GM19438 (cell line): ENCODE measurements around the gene NCKAP5.
A peak's percentile ranks its signal among the peaks of the same experiment; 100 is the strongest.

Source experiments
- ATAC-seq: cut with Tn5 transposase; IDR thresholded peaks from one replicate; pipeline ENCODE4 v1.9.1; 2021; ENCODE audit warnings: low read depth; ENCODE audit not compliant: unreplicated experiment

Gene NCKAP5

DNA sequence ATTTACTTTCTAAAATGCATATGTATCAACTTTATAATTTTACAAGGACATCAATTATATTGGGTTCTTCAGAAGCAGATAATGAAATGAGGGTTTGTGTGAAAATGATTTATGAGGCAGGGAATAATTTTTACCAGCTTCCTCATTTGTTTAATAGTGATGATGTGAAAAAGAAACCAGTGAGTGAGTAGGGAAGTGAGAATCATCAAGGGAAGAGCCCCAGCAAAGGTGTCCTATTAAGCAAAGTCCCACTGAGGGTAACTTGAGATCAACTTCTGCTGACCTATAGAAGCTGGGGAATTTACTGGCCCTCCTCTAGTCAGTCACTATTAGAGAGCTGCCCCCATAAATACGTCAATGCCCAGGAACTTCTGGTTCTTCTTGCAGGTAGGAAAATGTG is 631.5 kb downstream of the NCKAP5 start:
- ATAC-seq = peak; percentile 78

GRCh38 chr2:132936261-132936660 is 632.0 kb downstream of the NCKAP5 start:
- no peak for ATAC-seq

- no peak for ATAC-seq
These were observed 638.5 kb downstream of the NCKAP5 start for GRCh38 chr2:132929786-132930185.

DNA sequence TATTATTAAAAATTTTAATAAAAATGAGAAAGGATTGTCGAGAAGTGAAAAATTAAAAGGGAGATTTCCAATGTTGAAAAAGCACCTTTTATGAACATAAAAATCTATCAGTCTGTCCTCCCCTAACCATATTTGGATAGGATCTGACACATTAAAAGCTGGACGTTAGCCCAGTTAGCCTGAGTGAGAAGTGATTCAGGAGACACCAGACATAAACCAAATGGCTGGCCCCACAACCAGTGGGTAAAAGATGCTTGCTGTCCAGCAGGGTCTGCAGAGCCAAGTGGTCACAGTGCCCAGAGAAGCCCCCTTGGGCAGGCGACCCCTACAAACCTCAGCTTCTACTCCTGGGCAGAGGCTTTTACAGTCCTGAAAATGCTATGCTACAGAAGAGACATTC is 644.5 kb downstream of the NCKAP5 start:
- no peak for ATAC-seq

DNA sequence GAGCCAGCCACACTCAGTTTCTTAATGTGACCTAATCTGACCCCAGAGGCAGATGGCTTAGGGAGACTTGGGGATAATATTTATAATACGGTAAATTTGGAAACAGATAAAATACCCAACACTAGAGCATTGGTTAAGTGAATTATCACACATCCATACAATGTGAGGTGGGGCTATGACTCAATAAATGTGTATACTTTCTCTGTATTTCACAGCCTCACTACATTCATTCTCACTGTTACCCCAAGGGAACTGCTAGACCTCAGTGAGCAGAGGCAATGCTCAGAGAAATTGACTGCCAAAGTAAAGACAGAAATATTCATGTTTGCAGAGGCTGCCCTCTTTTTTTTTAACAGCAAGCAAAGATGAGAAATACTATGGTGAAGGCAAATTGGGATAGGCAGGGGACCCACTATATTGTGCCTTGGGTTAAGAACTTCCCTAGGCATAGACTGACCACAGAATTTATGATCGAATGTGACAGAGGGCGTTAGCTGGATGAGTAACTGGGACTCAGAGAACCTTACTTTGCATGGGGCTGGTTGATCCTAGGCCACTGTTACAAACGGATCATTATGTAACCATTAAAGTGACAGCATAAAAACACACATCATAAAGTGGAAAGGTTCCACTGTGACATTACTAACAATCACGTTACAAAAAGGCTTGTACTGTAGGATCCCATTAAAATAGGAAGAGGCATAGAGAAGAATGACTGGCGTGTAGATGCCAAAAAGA is 652.3 kb downstream of the NCKAP5 start:
- ATAC-seq = no peak

- no peak for ATAC-seq
These were observed 656.2 kb downstream of the NCKAP5 start for GRCh38 chr2:132911726-132912724.

DNA sequence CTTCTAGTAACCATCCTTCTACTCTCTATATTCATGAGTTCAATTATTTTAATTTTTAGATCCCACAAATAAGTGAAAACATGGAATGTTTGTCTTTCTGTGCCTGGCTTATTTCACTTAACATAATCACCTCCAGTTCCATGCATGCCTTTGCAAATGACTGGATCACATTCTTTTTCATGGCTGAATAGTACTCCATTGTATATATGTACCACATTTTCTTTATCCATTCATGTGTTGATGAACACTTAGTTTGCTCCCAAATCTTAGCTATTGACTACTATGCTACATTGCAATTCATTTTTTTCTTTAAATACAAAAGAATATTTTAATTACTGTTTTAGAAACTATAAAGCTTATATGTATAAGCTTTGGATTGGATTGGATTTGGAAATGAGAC is 657.8 kb downstream of the NCKAP5 start:
- no peak for ATAC-seq

- ATAC-seq = no peak
These were observed 658.8 kb downstream of the NCKAP5 start for GRCh38 chr2:132909427-132909826.

DNA sequence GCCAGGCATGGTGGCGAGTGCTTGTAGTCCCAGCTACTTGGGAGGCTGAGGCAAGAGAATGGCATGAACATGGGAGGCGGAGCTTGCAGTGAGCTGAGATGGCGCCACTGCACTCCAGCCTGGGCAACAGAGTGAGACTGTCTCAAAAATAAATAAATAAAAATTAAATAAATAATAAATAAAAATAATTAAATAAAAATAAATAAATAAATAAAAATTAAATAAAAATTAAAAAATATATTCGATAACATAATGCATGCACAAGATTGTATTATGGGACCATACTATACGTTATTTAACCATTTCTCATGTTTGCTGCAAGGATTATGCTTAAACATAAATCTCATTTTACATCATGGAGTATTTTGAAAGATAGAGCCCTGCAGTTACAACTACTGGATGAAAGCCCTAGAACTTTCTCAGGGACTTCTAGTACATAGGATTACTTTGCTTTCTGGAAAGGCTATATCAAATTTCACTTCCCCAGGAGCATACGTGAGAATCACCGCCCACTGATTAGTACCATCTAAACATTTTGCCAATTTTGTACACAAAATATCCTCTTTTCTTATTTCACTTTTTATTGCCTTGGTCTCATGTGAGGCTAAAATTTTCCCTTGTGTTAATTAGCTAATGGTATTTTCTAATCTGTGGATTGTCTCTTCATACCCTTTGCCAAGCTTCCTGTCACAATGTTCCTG is 664.0 kb downstream of the NCKAP5 start:
- ATAC-seq = no peak

GRCh38 chr2:132902626-132903025 is 665.6 kb downstream of the NCKAP5 start:
- ATAC-seq = no peak

- ATAC-seq = no peak
These were observed 666.6 kb downstream of the NCKAP5 start for GRCh38 chr2:132901661-132902060.

DNA sequence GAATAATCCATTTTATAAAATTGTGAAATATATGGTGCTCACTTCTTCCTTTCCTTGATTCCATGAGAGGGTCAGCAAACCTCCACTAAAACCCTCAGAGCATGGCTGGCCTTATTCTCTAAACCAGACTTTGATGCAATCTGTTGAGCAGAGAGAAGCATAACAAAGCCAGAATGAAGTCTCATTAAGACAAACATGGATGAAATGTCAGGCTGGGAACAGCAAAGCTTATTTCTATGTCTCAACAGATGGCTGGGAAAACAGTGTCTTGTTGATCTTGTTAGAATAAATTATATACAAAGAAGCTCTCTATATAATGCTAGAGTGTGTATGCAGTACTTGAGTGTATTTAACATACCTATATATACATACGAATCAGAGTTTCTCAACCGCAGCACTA is 671.2 kb downstream of the NCKAP5 start:
- ATAC-seq = no peak

DNA sequence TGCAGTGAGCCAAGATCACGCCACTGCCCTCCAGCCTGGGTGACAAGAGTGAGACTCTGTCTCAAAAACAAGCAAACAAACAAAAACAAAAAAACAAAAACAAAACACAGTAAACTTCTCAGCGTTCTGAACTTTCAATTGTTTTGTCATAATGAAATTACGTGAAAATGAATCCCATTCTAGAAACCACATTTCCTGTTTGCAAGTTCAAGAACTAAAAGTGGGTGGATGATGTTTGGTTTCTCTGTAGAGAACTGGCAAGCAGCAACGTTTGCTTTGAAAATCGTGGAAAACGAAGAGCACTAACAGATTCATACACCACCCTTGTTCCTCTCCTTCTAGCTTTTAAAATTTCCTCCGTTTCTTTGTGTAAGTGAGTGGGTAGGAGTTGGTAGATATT is 672.2 kb downstream of the NCKAP5 start:
- ATAC-seq = no peak

GRCh38 chr2:132891498-132891897 is 676.8 kb downstream of the NCKAP5 start:
- no peak for ATAC-seq

DNA sequence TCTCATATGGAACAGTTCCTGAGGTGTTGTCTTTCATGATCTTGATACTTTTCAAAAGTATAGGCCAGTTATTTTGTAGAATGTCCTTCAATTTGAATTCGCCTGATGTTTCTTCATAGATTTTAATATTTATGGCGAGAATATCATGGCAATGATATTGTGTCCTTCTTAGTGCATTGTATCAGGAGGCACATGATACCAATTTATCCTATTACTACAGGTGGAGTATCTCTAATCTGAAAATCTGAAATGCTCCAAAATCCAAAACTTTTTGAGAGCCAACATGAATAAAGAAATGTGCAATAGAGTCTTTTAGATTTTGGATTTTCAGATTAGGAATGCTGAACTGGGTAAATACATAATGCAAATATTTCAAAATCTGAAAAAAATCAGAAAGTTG is 681.7 kb downstream of the NCKAP5 start:
- no peak for ATAC-seq

DNA sequence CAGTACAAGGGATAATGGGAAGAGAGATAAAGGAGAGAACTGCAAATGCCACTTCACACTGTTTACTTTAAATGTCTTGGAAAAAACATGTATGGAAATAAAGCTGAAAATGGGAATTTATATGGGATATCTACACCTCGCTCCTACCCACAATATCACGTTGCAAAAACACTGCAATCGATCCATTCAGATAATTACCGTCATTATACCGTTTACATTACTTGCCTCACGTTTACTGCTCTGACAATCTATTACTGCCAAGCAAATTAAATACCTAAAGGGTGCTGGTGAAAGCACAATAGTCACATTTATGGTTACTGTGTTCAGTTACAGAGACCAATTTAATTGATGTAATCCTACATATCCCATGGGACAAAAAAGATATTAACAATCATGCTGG is 683.6 kb downstream of the NCKAP5 start:
- ATAC-seq = no peak

DNA sequence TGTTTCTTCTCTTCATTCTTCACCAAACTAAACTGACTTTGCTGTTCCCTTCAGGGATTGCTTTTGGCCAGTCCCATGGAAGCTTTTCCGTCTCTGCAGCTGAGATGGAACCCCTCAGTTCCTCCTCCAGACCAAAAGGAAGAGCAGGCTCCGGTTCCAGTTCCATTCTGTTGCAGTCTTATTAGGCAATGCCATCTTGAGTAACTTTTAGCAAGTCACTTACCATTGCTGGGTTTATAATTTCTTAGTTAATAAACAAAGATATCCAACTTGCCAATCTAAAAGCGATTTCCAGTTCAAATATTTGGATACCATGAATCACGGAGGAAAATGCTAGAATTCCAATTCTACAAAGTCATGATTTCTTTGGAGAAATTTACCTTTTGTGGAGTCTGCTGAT is 684.0 kb downstream of the NCKAP5 start:
- no peak for ATAC-seq

- ATAC-seq = no peak
These were observed 684.8 kb downstream of the NCKAP5 start for GRCh38 chr2:132883430-132883829.

GRCh38 chr2:132881546-132881945 is 686.7 kb downstream of the NCKAP5 start:
- no peak for ATAC-seq

DNA sequence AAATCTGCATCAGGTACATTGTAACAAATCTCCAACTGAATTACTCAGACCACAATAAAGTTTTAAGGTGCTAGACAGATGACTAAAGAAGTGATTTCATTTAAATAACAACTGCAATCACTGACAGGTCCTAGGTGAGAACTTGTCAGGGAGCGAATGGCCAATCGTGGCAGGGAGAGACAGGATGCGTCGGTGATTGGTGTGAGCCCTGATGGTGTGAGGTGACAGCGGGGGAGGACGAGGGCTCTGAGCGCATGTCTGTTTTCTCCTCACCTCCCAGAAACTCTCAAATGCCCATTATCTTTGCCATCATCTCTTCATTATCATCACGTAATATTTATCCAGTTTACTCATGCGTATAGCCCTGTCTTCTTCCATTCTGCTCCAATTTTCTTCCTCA is 690.3 kb downstream of the NCKAP5 start:
- no peak for ATAC-seq

DNA sequence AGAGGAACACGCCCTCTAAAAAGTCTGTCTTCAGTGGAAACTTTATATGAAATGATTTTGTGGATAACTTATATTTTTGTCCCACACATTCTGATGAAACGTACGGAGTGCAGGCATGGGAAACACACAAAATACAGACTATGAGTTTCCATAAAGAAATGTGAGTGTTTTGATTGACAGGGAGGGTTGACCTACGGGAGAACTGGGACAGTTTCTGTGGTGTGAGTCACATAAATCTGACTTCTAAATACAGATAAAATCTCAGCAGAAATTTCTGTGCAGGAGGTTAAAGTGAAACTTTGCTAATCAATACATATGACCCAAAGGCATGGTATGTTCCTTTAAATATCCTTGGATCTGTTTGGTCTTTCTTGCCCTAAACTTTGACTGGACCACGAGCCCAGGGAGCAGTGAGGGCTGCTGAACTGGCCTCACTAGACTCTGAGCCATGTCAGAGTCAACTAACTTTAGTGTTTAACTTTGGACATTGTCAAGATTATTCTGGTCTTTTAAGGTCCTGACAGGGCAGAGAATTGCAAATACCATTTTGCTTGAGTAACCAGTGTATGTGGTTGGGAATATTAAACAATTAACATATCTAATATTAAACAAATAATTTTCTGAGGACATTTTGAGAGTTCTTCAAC is 691.4 kb downstream of the NCKAP5 start:
- no peak for ATAC-seq
